ENCODE results near the gene HNRNPA2B1. TPM values are rescaled to one million over a fixed set of nuclear protein-coding genes. Genes with fewer than 3 reads are reported as not detected.

Gene HNRNPA2B1
- polyA plus RNA-seq, 1 of the 3 experiments (the other 2 are of a cell fraction) = 483 TPM

DNA sequence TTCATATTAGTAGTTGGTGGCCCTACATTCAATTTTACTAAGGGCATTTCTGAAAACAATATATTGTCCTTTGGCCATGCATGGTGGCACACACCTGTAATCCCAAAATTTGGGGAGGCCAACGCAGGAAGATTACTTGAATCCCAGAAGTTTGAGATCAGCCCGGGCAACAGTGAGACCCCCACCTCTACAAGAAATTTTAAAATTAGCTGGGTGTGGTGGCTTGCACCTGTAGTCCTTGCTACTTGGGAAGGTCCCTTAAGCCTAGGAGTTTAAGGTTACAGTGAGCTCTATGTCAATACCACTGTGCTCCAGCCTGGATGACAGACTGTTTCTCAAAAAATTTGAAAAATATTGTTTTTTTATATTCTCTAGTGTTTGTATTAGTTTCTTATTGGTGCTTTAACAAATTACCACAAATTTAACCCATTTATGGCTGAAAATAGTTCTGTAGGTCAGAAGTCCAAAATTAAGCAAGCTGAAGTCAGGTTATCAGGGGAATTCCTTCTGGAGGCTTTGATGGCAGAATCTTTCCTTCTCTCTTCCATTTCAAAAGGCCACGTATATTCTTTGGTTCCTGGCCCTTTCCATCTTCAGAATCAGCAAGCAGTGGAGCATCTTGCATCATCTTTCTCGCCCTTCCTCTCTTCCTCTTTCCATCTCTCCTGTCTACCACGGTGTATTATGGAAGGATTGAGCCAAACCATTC lies 13.4 kb upstream of the HNRNPA2B1 start:
- ChIA-PET POLR2A (interaction anchor here (0.9 kb wide), 1 partner anchor 13 kb away, joined by 4 read pairs; the partner anchor contains the start of gene CBX3), CTCF (interaction anchor here (0.6 to 1.5 kb wide), 5 partner anchors 13 to 151 kb away, joined by 3 to 6 read pairs (median 4); partner anchors contain the start of gene CBX3)
- Histone ChIP-seq H3K4me2 (no peak overlapping the region), H3K9me3 (no peaks in the 10 kb centered on the region), H3K27me3 (ENCODE audit: insufficient read depth) (no peaks in the 10 kb centered on the region), H3K9ac (no peak overlapping the region), H3K27ac (ENCODE audit: low read depth in 2 of 2, low read length in 1 of 2) (no peak overlapping the region), H2AFZ (ENCODE audit: low read depth) (no peak overlapping the region), H3K36me3 (replicated peaks in 1 of 2; ENCODE audit: control insufficient read depth in 1 of 2, insufficient read depth in 2 of 2, low read length in 1 of 2) (peaks cover 44 to 47% of the 10 kb centered on the region in 2 experiments), H4K20me1 (ENCODE audit: insufficient read depth) (peaks cover 28% of the 10 kb centered on the region), H3K79me2 (ENCODE audit: insufficient read depth) (peaks cover 25% of the 10 kb centered on the region; the same call in 1 of the 2 replicates), H3K9me2 (no peaks in the 10 kb centered on the region), H3F3A (replicated peaks; ENCODE audit: insufficient read depth) (peaks cover 35% of the 10 kb centered on the region), H3K4me3 (ENCODE audit: low read depth in 2 of 2, low read length in 1 of 2) (no peak overlapping the region), H3K4me1 (ENCODE audit: control insufficient read depth in 1 of 2, insufficient read depth in 2 of 2, low read depth in 1 of 2, low read length in 1 of 2) (0 out of 4 replicates have a peak, but pooled peaks cover 0 to 4% of the 10 kb centered on the region in 2 experiments)
- 95% methylated on average over 5 of the region's 5 CpGs for WGBS (ENCODE audit: low lambda C conversion rate)
- no peak for DNase-seq
- peak; percentile 54 for TF ChIP-seq POLR2AphosphoS5 (IDR thresholded peaks at IDR 0.05; ENCODE audit: low read depth, low read length)
- TF ChIP-seq RCOR1 (IDR thresholded peaks at IDR 0.05; ENCODE audit: low read length) = no peak

- Histone ChIP-seq H3F3A (replicated peaks; ENCODE audit: insufficient read depth) (peaks cover 35% of the 10 kb centered on the region), H3K36me3 (replicated peaks in 1 of 2; ENCODE audit: control insufficient read depth in 1 of 2, insufficient read depth in 2 of 2, low read length in 1 of 2) (peaks cover 50 to 51% of the 10 kb centered on the region in 2 experiments), H3K4me2 (no peak overlapping the region), H3K27me3 (ENCODE audit: insufficient read depth) (no peaks in the 10 kb centered on the region), H3K9me3 (no peaks in the 10 kb centered on the region), H3K79me2 (ENCODE audit: insufficient read depth) (peaks cover 32% of the 10 kb centered on the region), H3K9me2 (no peaks in the 10 kb centered on the region), H4K20me1 (ENCODE audit: insufficient read depth) (peaks cover 33% of the 10 kb centered on the region), H3K4me1 (ENCODE audit: control insufficient read depth in 1 of 2, insufficient read depth in 2 of 2, low read depth in 1 of 2, low read length in 1 of 2) (0 out of 4 replicates have a peak, but pooled peaks cover 0 to 4% of the 10 kb centered on the region in 2 experiments), H3K27ac (ENCODE audit: low read depth in 2 of 2, low read length in 1 of 2) (no peak overlapping the region), H3K9ac (no peak overlapping the region), H2AFZ (ENCODE audit: low read depth) (no peak overlapping the region), H3K4me3 (ENCODE audit: low read depth in 2 of 2, low read length in 1 of 2) (no peak overlapping the region)
- ChIA-PET POLR2A (interaction anchor here (0.9 kb wide), 1 partner anchor 12 kb away, joined by 4 read pairs; the partner anchor contains the start of gene CBX3), CTCF (no interaction called here)
- no peak for DNase-seq
- 99% methylated on average over 2 of the region's 2 CpGs for WGBS (ENCODE audit: low lambda C conversion rate)
- TF ChIP-seq FOXJ3 (CRISPR knock-in tag; IDR thresholded peaks at IDR 0.05) = no peak
- no peak for TF ChIP-seq NRF1 (IDR thresholded peaks at IDR 0.05; ENCODE audit: low read depth, low read length)
- TF ChIP-seq IRF3 (IDR thresholded peaks at IDR 0.05; ENCODE audit: low read depth, low read length) = no peak
- TF ChIP-seq EP300 (IDR thresholded peaks at IDR 0.05; ENCODE audit: borderline replicate concordance in 1 of 2, low read depth in 1 of 2, low read length in 1 of 2) = no peak
- no peak for TF ChIP-seq RAD21 (IDR thresholded peaks at IDR 0.05; ENCODE audit: low read length)
- no peak for TF ChIP-seq FOXM1 (IDR thresholded peaks at IDR 0.05; ENCODE audit: low read depth)
- no peak for TF ChIP-seq YY1 (IDR thresholded peaks at IDR 0.05; ENCODE audit: low read depth)
- no peak for TF ChIP-seq SIN3A (IDR thresholded peaks at IDR 0.05; ENCODE audit: borderline replicate concordance, low read depth, low read length)
- TF ChIP-seq RXRA (IDR thresholded peaks at IDR 0.05; ENCODE audit: borderline replicate concordance, low read depth) = no peak
- TF ChIP-seq MEF2A (IDR thresholded peaks at IDR 0.05; ENCODE audit: borderline replicate concordance, low read depth) = no peak
- TF ChIP-seq SMC3 (IDR thresholded peaks at IDR 0.05; ENCODE audit: low read depth, low read length) = no peak
- TF ChIP-seq EZH2phosphoT487 (IDR thresholded peaks at IDR 0.05; ENCODE audit: borderline replicate concordance, low read depth) = no peak
- no peak for TF ChIP-seq POLR2AphosphoS5 (IDR thresholded peaks at IDR 0.05; ENCODE audit: low read depth, low read length)
- no peak for TF ChIP-seq TEAD4 (IDR thresholded peaks at IDR 0.05; ENCODE audit: borderline replicate concordance, insufficient read depth)
- no peak for TF ChIP-seq NFIC (IDR thresholded peaks at IDR 0.05; ENCODE audit: borderline replicate concordance)
- no peak for TF ChIP-seq GABPA (IDR thresholded peaks at IDR 0.05; ENCODE audit: low read depth)
- no peak for TF ChIP-seq USF2 (IDR thresholded peaks at IDR 0.05; ENCODE audit: borderline replicate concordance, low read depth, low read length)
- TF ChIP-seq GATA2 (CRISPR knock-in tag; IDR thresholded peaks at IDR 0.05) = no peak
- no peak for TF ChIP-seq MXI1 (IDR thresholded peaks at IDR 0.05; ENCODE audit: low read depth, low read length)
- no peak for TF ChIP-seq TCF12 (IDR thresholded peaks at IDR 0.05)
Observed at GRCh38 chr7:26212921-26213718, 12.6 kb upstream of the HNRNPA2B1 start.
